HCT116 (cell line): ENCODE results near the gene MAGEA4. TPM values are rescaled to one million over a fixed set of nuclear protein-coding genes. Genes with fewer than 3 reads are reported as not detected.

Experiments
- ATAC-seq: fragments of 200-7000 bp; cut with Tn5 transposase; 2 replicates; pipeline ENCODE4 v1.9.1; 2020; ENCODE audit warnings: mild to moderate bottlenecking, moderate library complexity
- BruUV-seq: library from RNA; stranded (reverse); fragments of 400-500 nt; replicated peaks from 2 replicates; lab custom pipeline; 2021; lab: Mats Ljungman, UMichigan
- CTCF ChIA-PET: fragments of 300-600 bp; sonication (Branson Sonifier 250); formaldehyde crosslinking; loops from one replicate; lab custom pipeline; 2021; ENCODE audit warnings: antibody characterized with exemption; lab: Charles Lee
- POLR2A ChIA-PET: fragments of 300-600, 350-600 bp; sonication (Branson Sonifier 250); formaldehyde crosslinking; loops from one replicate; lab custom pipeline; 2021; ENCODE audit warnings: antibody characterized with exemption; lab: Charles Lee
- RAD21 ChIA-PET, 2 experiments: fragments of 300-600 bp; sonication (Branson Sonifier 250); formaldehyde crosslinking; loops; one replicate each; lab custom pipeline; 2023; ENCODE audit warnings: low total read pairs in 2 of 2; ENCODE audit not compliant: uncharacterized antibody in 2 of 2, unreplicated experiment in 2 of 2, low non-redundant PET in 1 of 2; lab: Charles Lee
- DNase-seq: peaks from one replicate; pipeline ENCODE4 v3.0.0-alpha.2; 2010; ENCODE audit warnings: low read depth, low spot score
- H2AFZ ChIP-seq: fragments of 200-600 bp; shearing (Covaris generic), sonication (generic); 2 replicates; pipeline ENCODE4 v1.6.1; 2017; ENCODE audit warnings: low read depth, mixed run types, mixed read lengths, antibody characterized with exemption, low read length; ENCODE audit not compliant: poor library complexity, severe bottlenecking
- H3K27ac ChIP-seq: 2 replicates; pipeline ENCODE4 v1.5.1; 2012; ENCODE audit warnings: low read depth, low read length
- H3K27me3 ChIP-seq: fragments of 200-600 bp; sonication (generic); 2 replicates; pipeline ENCODE4 v1.6.1; 2016; ENCODE audit warnings: mixed run types, low read length, mixed read lengths; ENCODE audit not compliant: insufficient read depth
- H3K36me3 ChIP-seq, 2 experiments: fragments of 200-500 bp in 1 of 2; fragments of 200-600 bp in 1 of 2; sonication (Bioruptor generic) in 1 of 2; sonication (generic) in 1 of 2; 2 replicates each; pipeline versions ENCODE4 v1.5.1 to v1.6.1; 2014 to 2016; ENCODE audit warnings: low read length in 2 of 2, inconsistent platforms in 1 of 2, mixed read lengths in 1 of 2, mixed run types in 1 of 2; ENCODE audit not compliant: insufficient read depth in 2 of 2, control insufficient read depth in 1 of 2
- H3K4me1 ChIP-seq, 2 experiments: fragments of 200-600 bp in 1 of 2; sonication (generic) in 1 of 2; 2 replicates each; pipeline versions ENCODE4 v1.5.1 to v1.6.1; 2012 to 2017; ENCODE audit warnings: low read length in 2 of 2, inconsistent platforms in 1 of 2, mild to moderate bottlenecking in 1 of 2, mixed read lengths in 1 of 2, mixed run types in 1 of 2, moderate library complexity in 1 of 2; ENCODE audit not compliant: insufficient read depth in 2 of 2, control insufficient read depth in 1 of 2
- H3K4me2 ChIP-seq: fragments of 200-600 bp; sonication (generic); 2 replicates; pipeline ENCODE4 v1.6.1; 2017; ENCODE audit warnings: mixed run types, low read length, mixed read lengths
- H3K4me3 ChIP-seq, 2 experiments: fragments of 200-600 bp in 1 of 2; sonication (generic) in 1 of 2; replicated peaks in 1 of 2; 2 replicates each; pipeline ENCODE4 v1.5.1; 2011 to 2016; ENCODE audit warnings: low read length in 2 of 2, control low read depth in 1 of 2, low read depth in 1 of 2, mild to moderate bottlenecking in 1 of 2, mixed read lengths in 1 of 2, mixed run types in 1 of 2
- H3K79me2 ChIP-seq: fragments of 200-600 bp; sonication (generic); 2 replicates; pipeline ENCODE4 v1.6.1; 2017; ENCODE audit warnings: mild to moderate bottlenecking, mixed run types, low read length, moderate library complexity, mixed read lengths; ENCODE audit not compliant: insufficient read depth
- H3K9ac ChIP-seq: fragments of 200-600 bp; sonication (generic); 2 replicates; pipeline ENCODE4 v1.6.1; 2016; ENCODE audit warnings: low read length, mixed read lengths
- H3K9me2 ChIP-seq: fragments of 200-600 bp; sonication (generic), shearing (Covaris generic); 2 replicates; pipeline ENCODE4 v1.6.1; 2017; ENCODE audit warnings: mixed run types, mild to moderate bottlenecking, moderate library complexity; ENCODE audit not compliant: insufficient read depth
- H3K9me3 ChIP-seq, 2 experiments: fragments of 200-500 bp in 1 of 2; fragments of 200-600 bp in 1 of 2; sonication (Bioruptor generic) in 1 of 2; sonication (generic) in 1 of 2; 2 replicates each; pipeline ENCODE4 v1.6.1; 2014 to 2017; ENCODE audit warnings: low read length in 2 of 2, mixed read lengths in 2 of 2, inconsistent platforms in 1 of 2, low read depth in 1 of 2, mild to moderate bottlenecking in 1 of 2, mixed run types in 1 of 2, moderate library complexity in 1 of 2; ENCODE audit not compliant: control insufficient read depth in 1 of 2, insufficient read depth in 1 of 2
- H4K20me1 ChIP-seq: fragments of 200-600 bp; sonication (generic), shearing (Covaris generic); 2 replicates; pipeline ENCODE4 v1.6.1; 2017; ENCODE audit warnings: mixed run types, mild to moderate bottlenecking, moderate library complexity; ENCODE audit not compliant: insufficient read depth
- CEBPB ChIP-seq: IDR thresholded peaks from 2 replicates; pipeline ENCODE4 v1.6.1; 2012; ENCODE audit warnings: low read depth
- EZH2 ChIP-seq: fragments of 200-600 bp; sonication (generic); IDR thresholded peaks from 2 replicates; pipeline ENCODE4 v1.6.1; 2017; ENCODE audit warnings: antibody characterized with exemption, mixed run types
- POLR2A ChIP-seq: IDR thresholded peaks from 2 replicates; pipeline ENCODE4 v1.7.0; 2011; ENCODE audit warnings: borderline replicate concordance; ENCODE audit not compliant: insufficient read depth, insufficient read length; ENCODE audit errors: extremely low read depth
- RAD21 ChIP-seq: IDR thresholded peaks from 2 replicates; pipeline ENCODE4 v1.6.1; 2012; ENCODE audit warnings: low read depth, mild to moderate bottlenecking
- ZNF274 ChIP-seq: fragments of 200-500 bp; sonication (Bioruptor generic); IDR thresholded peaks from 2 replicates; pipeline ENCODE4 v1.6.1; 2014; ENCODE audit warnings: mild to moderate bottlenecking, low read depth, low read length, inconsistent platforms
- intact Hi-C: fragments of 100-400 bp; cut with micrococcal nuclease; formaldehyde crosslinking; loops from 2 replicates; pipeline ENCODE4 v1.10.0; 2022
- total RNA-seq: library from RNA; stranded (reverse); gene quantifications from one replicate; pipeline ENCODE4 v1.2.1, GENCODE V29; 2021; ENCODE audit not compliant: unreplicated experiment
- TF ChIP-seq, protein P1 (sequence below): IDR thresholded peaks from 2 replicates; pipeline ENCODE4 v1.6.1; 2011; ENCODE audit warnings: mild to moderate bottlenecking, low read length, moderate library complexity; ENCODE audit not compliant: insufficient replicate concordance; ENCODE audit errors: extremely low read depth
- TF ChIP-seq, protein P2 (sequence below): IDR thresholded peaks from 2 replicates; pipeline ENCODE4 v1.6.1; 2012; ENCODE audit warnings: low read depth

Gene MAGEA4
- total RNA-seq, 1 experiment from 2014 or later = not detected

DNA sequence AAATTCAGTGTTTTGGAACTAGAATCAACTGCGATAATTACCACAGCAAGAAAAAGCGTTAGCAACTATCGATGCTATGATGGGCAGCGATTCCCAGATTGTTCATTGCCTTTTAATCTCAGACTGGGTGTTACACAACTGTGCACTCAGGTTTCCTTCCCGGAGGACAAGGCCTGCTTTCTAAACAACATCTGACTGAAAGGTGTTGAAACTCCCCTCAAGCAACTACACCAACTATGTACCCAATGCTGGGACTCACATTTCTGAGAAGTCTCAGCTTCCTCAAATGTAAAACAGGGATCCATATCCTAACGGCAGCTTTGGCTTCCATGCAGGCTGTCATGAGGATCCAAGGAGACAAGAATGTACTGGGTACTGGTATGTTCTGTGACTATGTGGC is 53.5 kb downstream of the MAGEA4 start:
- ChIA-PET CTCF (no interaction called here), POLR2A (no interaction called here), RAD21 (no interaction called here)
- H3K9me2 ChIP-seq = no peaks in the 10 kb centered on the region
- no peaks in the 10 kb centered on the region for H3K9me3 ChIP-seq
- no TSS peak for BruUV-seq
- intact Hi-C loops = no loop called here
- no peaks in the 10 kb centered on the region for H3K27me3 ChIP-seq
- H3K4me2 ChIP-seq = no peak overlapping the region
- H3K9ac ChIP-seq = no peak overlapping the region
- peaks cover 8 to 10% of the 10 kb centered on the region in 2 experiments; a peak in 3 of 4 replicates for H3K4me1 ChIP-seq
- no peak overlapping the region for H3K27ac ChIP-seq
- no peak overlapping the region for H2AFZ ChIP-seq
- no peak for ATAC-seq
- TF ChIP-seq RAD21 (no peak), POLR2A (no peak), ZNF274 (no peak), CEBPB (no peak), EZH2 (no peak)
- TF ChIP-seq, protein P1, sequence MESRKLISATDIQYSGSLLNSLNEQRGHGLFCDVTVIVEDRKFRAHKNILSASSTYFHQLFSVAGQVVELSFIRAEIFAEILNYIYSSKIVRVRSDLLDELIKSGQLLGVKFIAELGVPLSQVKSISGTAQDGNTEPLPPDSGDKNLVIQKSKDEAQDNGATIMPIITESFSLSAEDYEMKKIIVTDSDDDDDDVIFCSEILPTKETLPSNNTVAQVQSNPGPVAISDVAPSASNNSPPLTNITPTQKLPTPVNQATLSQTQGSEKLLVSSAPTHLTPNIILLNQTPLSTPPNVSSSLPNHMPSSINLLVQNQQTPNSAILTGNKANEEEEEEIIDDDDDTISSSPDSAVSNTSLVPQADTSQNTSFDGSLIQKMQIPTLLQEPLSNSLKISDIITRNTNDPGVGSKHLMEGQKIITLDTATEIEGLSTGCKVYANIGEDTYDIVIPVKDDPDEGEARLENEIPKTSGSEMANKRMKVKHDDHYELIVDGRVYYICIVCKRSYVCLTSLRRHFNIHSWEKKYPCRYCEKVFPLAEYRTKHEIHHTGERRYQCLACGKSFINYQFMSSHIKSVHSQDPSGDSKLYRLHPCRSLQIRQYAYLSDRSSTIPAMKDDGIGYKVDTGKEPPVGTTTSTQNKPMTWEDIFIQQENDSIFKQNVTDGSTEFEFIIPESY = no peak
- TF ChIP-seq, protein P2, sequence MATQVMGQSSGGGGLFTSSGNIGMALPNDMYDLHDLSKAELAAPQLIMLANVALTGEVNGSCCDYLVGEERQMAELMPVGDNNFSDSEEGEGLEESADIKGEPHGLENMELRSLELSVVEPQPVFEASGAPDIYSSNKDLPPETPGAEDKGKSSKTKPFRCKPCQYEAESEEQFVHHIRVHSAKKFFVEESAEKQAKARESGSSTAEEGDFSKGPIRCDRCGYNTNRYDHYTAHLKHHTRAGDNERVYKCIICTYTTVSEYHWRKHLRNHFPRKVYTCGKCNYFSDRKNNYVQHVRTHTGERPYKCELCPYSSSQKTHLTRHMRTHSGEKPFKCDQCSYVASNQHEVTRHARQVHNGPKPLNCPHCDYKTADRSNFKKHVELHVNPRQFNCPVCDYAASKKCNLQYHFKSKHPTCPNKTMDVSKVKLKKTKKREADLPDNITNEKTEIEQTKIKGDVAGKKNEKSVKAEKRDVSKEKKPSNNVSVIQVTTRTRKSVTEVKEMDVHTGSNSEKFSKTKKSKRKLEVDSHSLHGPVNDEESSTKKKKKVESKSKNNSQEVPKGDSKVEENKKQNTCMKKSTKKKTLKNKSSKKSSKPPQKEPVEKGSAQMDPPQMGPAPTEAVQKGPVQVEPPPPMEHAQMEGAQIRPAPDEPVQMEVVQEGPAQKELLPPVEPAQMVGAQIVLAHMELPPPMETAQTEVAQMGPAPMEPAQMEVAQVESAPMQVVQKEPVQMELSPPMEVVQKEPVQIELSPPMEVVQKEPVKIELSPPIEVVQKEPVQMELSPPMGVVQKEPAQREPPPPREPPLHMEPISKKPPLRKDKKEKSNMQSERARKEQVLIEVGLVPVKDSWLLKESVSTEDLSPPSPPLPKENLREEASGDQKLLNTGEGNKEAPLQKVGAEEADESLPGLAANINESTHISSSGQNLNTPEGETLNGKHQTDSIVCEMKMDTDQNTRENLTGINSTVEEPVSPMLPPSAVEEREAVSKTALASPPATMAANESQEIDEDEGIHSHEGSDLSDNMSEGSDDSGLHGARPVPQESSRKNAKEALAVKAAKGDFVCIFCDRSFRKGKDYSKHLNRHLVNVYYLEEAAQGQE = no peak
- TF ChIP-seq, all 23 proteins: peak for 0
- no peak for DNase-seq
- Histone ChIP-seq H3K4me3 (no peak overlapping the region), H3K79me2 (no peaks in the 10 kb centered on the region), H4K20me1 (no peaks in the 10 kb centered on the region), H3K36me3 (no peaks in the 10 kb centered on the region)
